ENCODE results near the gene CWC27. TPM values are rescaled to one million over a fixed set of nuclear protein-coding genes. Genes with fewer than 3 reads are reported as not detected.
"Not testable (repeated sequence)": the region's sequence is repeated elsewhere in the genome, so short reads cannot be mapped to it uniquely, and the experiment has no call there.

Gene CWC27
- total RNA-seq, 1 donor from 2014 or later = 29.3 TPM

DNA sequence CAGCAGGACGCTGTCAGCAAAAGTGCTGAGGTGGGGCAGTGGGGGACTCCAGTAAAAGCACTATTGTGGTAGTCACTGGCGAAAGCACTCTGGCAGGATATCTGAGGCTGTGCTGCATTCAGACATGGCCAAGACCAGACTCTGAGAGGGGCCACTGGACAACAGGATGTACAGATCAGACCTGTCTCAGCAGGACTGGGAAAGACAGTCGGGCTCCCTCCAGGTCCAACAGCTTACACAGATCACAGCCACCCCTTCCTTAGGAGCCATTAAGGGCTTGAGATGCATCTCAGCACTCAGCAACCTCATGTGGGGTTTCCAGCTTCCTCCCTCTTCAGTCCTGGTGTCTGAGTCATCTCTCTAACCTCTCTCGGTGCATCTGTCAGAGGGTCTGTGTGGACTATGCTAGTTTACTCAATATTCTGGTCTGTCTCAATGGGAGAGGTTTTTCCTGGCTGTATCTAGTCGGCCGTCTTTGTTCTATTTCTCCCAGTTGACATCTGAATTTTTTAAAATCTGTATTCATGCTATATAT is 154.5 kb downstream of the CWC27 start:
- peaks cover 13% of the 10 kb centered on the region for H3K36me3 Mint-ChIP-seq (ENCODE audit: low read depth, unreplicated experiment)
- DNase-seq (ENCODE audit: low spot score) = no peak
- H3K27me3 Mint-ChIP-seq (ENCODE audit: unreplicated experiment) = peaks cover 1% of the 10 kb centered on the region
- H3K27ac Mint-ChIP-seq (ENCODE audit: unreplicated experiment) = no peak overlapping the region
- H3K4me3 Mint-ChIP-seq (ENCODE audit: unreplicated experiment) = no peak overlapping the region
- no peaks in the 10 kb centered on the region for H3K4me1 Mint-ChIP-seq (ENCODE audit: unreplicated experiment)
- no peak for TF ChIP-seq CTCF (IDR thresholded peaks at IDR 0.05; ENCODE audit: unreplicated experiment)
- peaks cover 7% of the 10 kb centered on the region for H3K9me3 Mint-ChIP-seq (ENCODE audit: unreplicated experiment)

DNA sequence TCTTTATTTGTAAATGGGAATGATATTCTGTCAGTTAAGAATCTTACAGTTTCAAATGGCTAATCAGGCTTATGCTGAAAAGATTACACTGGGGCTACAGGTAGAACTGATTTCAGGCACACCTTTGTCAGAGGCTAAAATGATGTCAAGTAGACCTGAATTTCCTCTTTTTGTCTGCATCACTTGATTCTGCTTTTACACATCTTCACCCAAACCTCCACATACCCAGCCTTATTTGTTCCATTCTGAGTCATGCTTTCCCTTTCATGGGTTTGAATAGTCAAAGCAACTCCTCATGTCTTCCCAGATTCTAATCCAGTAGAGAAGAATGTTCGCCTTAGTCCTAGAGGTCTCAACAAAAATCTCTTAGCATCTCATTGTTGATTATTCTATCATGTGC is 156.4 kb downstream of the CWC27 start:
- Mint-ChIP-seq H3K36me3 (ENCODE audit: low read depth, unreplicated experiment) (peaks cover 17% of the 10 kb centered on the region), H3K27me3 (ENCODE audit: unreplicated experiment) (peaks cover 1% of the 10 kb centered on the region), H3K9me3 (ENCODE audit: unreplicated experiment) (peaks cover 7% of the 10 kb centered on the region), H3K4me3 (ENCODE audit: unreplicated experiment) (no peak overlapping the region), H3K27ac (ENCODE audit: unreplicated experiment) (no peak overlapping the region), H3K4me1 (ENCODE audit: unreplicated experiment) (no peaks in the 10 kb centered on the region)
- TF ChIP-seq CTCF (IDR thresholded peaks at IDR 0.05; ENCODE audit: unreplicated experiment) = no peak
- no peak for DNase-seq (ENCODE audit: low spot score)

DNA sequence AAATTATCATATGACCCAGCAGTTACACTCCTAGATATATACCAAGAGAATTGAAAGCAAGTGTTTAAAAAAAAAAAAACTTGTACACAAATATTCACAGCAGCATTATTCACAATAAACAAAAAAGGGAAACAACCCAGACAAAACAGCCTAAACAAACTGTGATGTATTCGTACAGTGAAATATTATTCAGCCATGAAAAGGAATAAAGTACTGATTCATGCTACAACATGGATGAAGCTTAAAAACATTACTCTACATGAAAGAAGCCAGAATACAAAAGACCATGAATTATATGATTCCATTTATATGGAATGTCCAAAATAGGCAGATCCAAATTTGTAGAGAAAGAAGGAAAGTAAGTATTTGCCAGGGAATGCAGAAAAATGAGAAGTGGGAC is 161.1 kb downstream of the CWC27 start:
- Mint-ChIP-seq H3K4me3 (ENCODE audit: unreplicated experiment) (no peak overlapping the region), H3K4me1 (ENCODE audit: unreplicated experiment) (no peaks in the 10 kb centered on the region), H3K9me3 (ENCODE audit: unreplicated experiment) (no peaks in the 10 kb centered on the region), H3K27ac (ENCODE audit: unreplicated experiment) (no peak overlapping the region), H3K36me3 (ENCODE audit: low read depth, unreplicated experiment) (peaks cover 10% of the 10 kb centered on the region), H3K27me3 (ENCODE audit: unreplicated experiment) (peaks cover 3% of the 10 kb centered on the region)
- DNase-seq (ENCODE audit: low spot score) = no peak
- no peak for TF ChIP-seq CTCF (IDR thresholded peaks at IDR 0.05; ENCODE audit: unreplicated experiment)

DNA sequence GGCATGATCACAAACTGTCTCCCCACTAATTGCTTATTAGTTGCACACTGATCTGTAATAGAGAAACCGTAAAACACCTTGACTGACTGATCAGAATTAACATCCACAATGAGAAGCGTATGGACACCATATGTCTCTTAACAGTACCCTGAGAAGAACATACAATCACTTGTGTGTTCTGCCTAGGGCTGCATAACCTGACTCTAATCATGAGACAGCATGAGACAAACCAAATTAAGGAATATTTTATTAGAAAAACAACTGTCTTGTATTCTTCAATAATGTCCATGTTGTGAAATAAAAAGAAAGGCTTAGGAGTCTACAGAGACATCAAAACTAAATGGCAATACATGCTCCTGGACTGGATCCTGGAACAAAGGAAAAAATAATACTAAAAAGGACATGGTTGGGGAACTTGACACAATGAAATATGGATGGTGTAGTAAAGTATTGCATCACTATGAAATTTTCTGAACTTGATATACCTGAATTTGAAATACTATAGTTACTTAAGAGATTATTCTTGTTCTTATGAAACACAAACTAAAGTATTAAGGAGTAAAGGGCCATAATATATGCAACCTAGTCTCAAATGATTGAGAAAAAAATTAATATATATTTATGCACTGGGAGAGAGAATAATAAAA is 162.1 kb downstream of the CWC27 start:
- Mint-ChIP-seq H3K4me1 (ENCODE audit: unreplicated experiment) (no peaks in the 10 kb centered on the region), H3K9me3 (ENCODE audit: unreplicated experiment) (no peaks in the 10 kb centered on the region), H3K36me3 (ENCODE audit: low read depth, unreplicated experiment) (peaks cover 13% of the 10 kb centered on the region), H3K27ac (ENCODE audit: unreplicated experiment) (no peak overlapping the region), H3K4me3 (ENCODE audit: unreplicated experiment) (no peak overlapping the region), H3K27me3 (ENCODE audit: unreplicated experiment) (peaks cover 3% of the 10 kb centered on the region)
- DNase-seq (ENCODE audit: low spot score) = no peak
- no peak for TF ChIP-seq CTCF (IDR thresholded peaks at IDR 0.05; ENCODE audit: unreplicated experiment)

DNA sequence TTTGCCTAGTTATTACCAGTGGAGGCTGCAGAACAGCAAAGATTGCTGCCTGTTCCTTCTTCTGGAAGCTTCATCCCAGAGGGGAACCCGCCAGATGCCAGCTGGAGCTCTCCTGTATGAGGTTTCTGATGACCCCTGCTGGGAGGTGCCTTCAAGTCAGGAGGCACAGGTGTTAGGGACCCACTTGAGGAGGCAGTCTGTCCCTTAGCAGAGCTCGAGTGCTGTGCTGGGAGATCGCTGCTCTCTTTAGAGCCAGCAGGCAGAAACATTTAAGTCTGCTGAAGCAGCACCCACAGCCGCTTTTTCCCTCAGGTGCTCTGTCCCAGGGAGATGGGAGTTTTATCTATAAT is 170.7 kb downstream of the CWC27 start:
- H3K9me3 Mint-ChIP-seq (ENCODE audit: unreplicated experiment); H3K27ac Mint-ChIP-seq (ENCODE audit: unreplicated experiment); DNase-seq (ENCODE audit: low spot score); H3K4me3 Mint-ChIP-seq (ENCODE audit: unreplicated experiment); H3K27me3 Mint-ChIP-seq (ENCODE audit: unreplicated experiment); H3K4me1 Mint-ChIP-seq (ENCODE audit: unreplicated experiment): not testable (repeated sequence)
- peaks cover 21% of the 10 kb centered on the region for H3K36me3 Mint-ChIP-seq (ENCODE audit: low read depth, unreplicated experiment)
